GM21737 (cell line): ENCODE results near the gene PIEZO1.

Source experiments
- ATAC-seq: cut with Tn5 transposase; IDR thresholded peaks from one replicate; pipeline ENCODE4 v1.9.1; 2021; ENCODE audit warnings: mild to moderate bottlenecking, moderate library complexity; ENCODE audit not compliant: unreplicated experiment

The PIEZO1 gene

DNA sequence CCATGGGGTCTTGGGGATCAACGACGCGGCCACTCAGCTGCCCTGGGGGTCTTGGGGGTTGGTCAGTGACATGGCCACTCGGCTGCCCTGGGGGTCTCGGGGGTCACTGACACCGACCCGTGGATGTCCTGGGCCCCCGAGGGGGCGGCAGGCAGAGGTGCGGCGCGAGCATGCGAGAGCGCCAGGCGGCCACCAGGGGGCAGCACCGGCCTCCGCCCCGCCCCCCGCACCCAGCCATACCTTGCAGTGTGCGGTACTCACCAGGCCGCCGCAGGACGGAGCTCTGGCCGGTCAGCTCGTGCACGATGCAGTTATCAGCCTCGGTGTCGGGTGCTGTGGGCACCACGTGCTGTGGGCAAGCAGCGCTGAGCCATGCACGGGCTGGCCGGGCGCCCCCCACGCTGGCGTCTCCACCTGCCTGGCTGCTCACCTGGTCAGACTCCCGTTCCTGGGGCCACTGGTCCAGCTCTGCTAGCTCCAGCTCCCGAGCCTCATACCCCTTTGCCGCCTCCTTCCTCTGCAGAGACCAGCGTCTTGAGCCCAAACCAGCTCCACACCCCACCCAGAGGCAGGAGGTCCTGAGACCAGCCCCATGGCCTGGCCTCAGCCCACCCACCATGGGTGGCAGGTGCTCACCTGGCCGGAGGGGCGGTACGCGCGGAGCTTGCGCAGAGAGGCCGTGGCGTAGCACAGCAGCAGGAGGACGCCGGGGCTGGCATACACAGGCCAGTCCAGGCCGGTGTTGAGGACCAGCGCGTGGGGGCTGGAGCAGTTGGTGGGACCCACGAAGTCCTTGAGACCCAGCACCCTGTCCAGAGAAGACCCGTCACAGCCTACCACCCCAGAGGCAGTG, 47.5 kb downstream of the PIEZO1 start:
- ATAC-seq: no peak

DNA sequence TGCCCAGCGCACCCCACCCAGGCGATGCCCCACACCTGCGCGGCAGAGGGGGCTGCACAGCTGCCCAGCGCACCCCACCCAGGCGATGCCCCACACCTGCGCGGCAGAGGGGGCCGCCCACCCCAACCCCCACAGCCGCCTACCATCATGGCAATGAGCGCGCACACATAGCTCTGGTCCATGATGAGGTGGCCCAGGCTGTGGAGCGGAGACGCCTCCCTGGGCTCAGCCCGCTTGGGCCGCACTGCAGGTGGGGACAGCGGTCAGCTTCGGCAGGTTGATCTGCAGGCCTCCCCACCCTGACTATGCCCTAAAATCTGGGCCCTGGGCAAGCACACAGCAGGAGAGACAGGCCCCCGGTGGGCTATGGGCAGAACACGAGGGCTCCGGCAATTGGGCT, 48.5 kb downstream of the PIEZO1 start:
- no peak for ATAC-seq

GRCh38 chr16:88736088-88736487, 48.9 kb downstream of the PIEZO1 start:
- no peak for ATAC-seq

DNA sequence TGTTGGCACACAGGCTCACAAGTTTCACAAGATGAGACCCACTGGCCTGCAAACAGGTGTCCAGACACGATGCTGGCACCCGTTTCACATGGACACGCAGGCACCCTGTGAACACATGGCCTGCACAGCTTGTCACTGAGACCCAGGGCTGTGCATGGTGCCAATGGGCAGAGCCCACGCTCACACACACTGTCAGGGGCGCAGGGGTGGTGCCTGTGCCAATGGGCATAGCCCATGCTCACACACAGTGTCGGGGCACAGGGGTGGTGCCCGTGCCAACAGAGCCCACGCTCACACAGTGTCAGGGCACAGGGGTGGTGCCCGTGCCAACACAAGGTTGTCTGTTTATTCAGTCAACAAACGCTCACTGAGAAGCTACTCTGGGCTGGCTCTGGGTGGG, 49.4 kb downstream of the PIEZO1 start:
- no peak for ATAC-seq

DNA sequence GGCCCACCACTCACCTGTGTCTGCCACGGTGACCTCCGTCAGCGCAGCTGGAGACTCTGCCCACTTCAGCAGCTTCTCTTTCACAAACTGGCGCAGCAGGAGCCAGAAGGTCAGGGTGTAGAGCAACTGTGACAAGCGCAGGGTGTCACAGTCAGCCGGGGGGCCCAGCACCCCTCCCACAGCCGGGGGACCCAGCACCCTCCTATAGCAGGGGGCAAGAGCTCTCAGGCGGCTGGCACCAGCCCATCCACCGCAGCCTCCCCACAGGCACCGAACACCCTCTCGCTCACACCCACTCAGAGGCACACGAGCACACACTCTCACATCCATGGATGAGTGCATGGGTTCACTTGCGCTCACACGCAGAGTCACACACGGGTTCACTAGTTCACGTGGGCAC, 49.9 kb downstream of the PIEZO1 start:
- ATAC-seq: no peak

- ATAC-seq: no peak
These were observed 50.7 kb downstream of the PIEZO1 start for GRCh38 chr16:88734361-88734728.

GRCh38 chr16:88733630-88734360, 51.2 kb downstream of the PIEZO1 start:
- no peak for ATAC-seq

DNA sequence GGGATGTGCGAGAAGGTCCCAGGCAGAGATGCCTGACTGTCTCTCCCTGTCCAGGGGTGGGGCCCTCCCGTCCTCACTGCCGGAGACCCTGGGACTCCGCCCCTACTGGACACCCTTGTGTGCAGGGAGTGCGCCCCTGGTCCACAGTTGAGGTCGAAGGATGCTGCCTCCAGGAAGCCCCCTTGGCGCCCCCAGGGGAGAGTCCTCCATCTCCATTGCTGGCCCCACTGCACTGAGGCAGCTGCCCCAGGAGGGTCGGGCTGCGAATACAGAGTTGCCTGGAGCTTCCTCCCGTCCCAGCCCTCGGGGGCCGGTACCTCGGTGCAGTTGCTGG, 52.1 kb downstream of the PIEZO1 start:
- no peak for ATAC-seq

GRCh38 chr16:88732172-88732960, 52.7 kb downstream of the PIEZO1 start:
- no peak for ATAC-seq

- no peak for ATAC-seq
These were observed 53.3 kb downstream of the PIEZO1 start for GRCh38 chr16:88731699-88732098.

DNA sequence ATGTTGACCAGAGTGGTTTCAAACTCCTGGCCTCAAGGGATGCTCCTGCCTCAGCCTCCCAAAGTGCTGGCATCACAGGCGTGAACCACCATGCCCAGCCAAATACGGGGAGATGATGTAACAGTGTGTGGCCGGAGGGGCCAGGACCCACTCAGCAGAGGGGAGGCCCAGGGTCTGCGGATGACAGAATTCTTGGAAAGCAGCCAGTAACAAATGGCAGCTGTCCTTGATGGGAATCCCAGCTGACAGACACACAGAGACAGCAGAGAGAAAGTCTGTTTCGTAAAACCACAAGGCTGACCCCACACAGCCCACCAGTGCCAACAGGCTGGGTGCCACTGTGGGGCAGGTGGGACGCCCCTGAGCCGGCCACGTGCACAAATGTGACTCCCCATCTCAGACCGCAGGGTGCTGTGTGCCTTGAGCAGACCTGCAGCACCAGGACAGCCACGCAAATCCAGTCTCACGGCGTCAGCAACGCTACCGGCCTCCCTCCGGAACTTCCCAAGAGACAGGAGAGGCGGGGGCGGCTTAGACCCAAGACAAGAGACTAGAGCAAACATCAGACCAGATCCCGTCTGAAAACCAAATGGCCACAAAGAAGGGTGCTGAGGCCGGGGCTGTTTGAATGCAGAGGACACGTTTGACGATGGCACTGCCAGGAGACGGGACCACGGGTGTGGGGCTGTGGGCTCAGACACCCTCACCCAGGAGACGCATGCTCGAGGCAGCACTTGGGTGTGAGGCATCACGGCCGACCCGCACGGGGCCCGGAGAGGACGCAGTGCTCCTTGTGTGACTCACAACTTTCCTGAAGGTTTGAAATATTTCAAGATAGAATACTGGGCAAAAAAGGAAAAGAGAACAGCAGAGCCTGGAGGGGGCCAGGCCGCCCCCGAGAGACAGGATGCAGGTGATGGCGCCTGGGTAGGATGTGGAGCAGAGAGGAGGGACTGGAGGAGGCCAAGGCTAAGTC, 54.1 kb downstream of the PIEZO1 start:
- no peak for ATAC-seq

DNA sequence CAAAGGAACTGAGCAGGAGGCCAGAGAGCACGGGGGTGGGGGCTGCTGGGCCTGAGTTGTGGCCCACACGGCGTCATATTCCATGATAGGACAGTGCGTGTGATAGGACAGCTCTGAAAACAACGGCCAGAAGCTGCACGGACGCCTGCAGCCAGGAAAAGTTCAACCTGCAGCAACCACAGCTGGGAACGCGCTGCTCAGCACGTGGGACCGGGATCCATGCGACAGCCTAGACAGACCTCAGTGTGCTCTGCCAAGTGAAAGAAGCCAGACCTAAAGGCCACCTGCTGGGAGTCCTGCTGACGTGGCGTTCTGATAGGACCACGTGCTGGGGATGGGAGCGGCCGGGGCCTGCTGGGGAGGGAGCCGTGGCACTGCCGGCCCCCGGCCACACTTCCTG, 57.1 kb downstream of the PIEZO1 start:
- no peak for ATAC-seq

- no peak for ATAC-seq
These were observed 58.0 kb downstream of the PIEZO1 start for GRCh38 chr16:88726981-88727380.

- ATAC-seq: no peak
These were observed 58.6 kb downstream of the PIEZO1 start for GRCh38 chr16:88726408-88726749.

- no peak for ATAC-seq
These were observed 59.2 kb downstream of the PIEZO1 start for GRCh38 chr16:88725609-88726407.

- ATAC-seq: no peak
These were observed 60.0 kb downstream of the PIEZO1 start for GRCh38 chr16:88724855-88725555.

GRCh38 chr16:88723911-88724310, 61.1 kb downstream of the PIEZO1 start:
- no peak for ATAC-seq

DNA sequence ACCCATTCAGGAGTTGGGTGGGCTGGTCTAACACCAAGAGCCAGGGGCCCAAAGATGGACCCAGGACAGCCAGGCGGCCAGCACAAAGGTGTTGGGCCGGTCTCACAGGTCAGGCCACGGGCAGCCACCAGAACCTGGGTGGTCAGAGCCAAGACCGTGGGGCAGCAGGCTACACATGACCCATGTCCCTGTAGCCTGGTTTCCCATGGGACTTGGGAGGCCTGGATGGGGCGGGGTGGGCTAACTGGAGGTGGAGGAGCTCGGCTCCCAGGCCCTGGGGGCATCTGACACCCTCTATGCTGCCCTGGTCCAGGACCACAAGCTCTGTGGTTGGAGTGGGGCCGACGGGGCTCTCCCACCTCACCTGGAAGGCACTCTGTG, 61.5 kb downstream of the PIEZO1 start:
- ATAC-seq: no peak

DNA sequence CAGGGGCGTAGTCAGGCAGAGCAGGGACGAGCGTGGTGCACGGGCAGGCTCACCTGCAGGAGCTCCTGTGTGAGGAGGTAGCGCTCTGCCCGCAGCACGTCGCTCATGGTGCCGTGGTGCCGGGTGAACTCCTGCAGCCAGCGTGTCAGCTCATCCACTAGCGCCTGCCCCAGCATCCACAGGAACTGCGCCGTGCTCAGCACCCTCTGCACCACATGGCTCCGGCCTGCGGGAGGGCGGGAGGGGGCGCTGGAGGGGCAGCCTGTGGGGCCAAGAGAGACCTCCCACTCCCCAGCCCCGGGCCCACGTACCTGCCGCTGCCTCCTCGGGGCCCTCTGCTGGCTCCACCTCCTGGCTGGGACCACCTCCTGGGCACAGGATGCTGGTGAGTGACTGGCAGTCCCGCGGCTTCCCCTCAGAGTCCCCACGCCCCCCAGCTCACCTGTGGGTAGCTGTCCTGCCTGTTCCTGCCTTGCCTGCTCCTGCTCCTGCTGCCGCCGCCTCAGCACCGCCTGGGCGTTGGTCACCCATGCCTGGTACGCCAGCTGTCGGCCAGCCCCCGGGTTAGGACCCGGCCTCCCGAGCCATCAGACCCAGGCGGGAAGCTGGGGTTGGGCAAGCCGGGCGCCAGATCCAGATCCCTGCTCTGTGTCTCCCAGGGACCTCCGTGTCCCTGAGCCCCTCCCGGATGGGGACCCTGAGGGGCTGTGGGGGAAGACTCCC, 62.1 kb downstream of the PIEZO1 start:
- ATAC-seq: no peak
